Neutrophil (primary cell): ENCODE data around the gene SSC5D.

Experiments
- H3K27ac ChIP-seq: fragments of 200-600 bp; sonication (generic); 2 replicates; pipeline ENCODE4 v1.5.1; 2016; ENCODE audit warnings: mild to moderate bottlenecking, moderate library complexity
- H3K27me3 ChIP-seq: fragments of 200-600 bp; sonication (generic); 2 replicates; pipeline ENCODE4 v1.6.0; 2016; ENCODE audit warnings: mild to moderate bottlenecking
- H3K36me3 ChIP-seq: fragments of 200-600 bp; sonication (generic); 2 replicates; pipeline ENCODE4 v1.5.1; 2017
- H3K4me1 ChIP-seq, 2 experiments: fragments of 200-600 bp in 1 of 2; sonication (generic) in 1 of 2; 1 replicate in 1 of 2; 2 replicates in 1 of 2; pipeline versions ENCODE4 v1.5.1 to v1.6.1; 2013 to 2016; ENCODE audit warnings: low read depth in 1 of 2, low read length in 1 of 2, mild to moderate bottlenecking in 1 of 2, moderate library complexity in 1 of 2; ENCODE audit not compliant: control insufficient read depth in 1 of 2, insufficient read depth in 1 of 2
- H3K4me3 ChIP-seq, 2 experiments: fragments of 200-600 bp in 1 of 2; sonication (generic) in 1 of 2; 1 replicate in 1 of 2; 2 replicates in 1 of 2; pipeline ENCODE4 v1.5.1; 2013 to 2016; ENCODE audit warnings: low read depth in 1 of 2, low read length in 1 of 2, mild to moderate bottlenecking in 1 of 2, moderate library complexity in 1 of 2
- H3K9me3 ChIP-seq: fragments of 200-600 bp; sonication (generic); 2 replicates; pipeline ENCODE4 v1.5.1; 2016
- CTCF ChIP-seq: fragments of 200-600 bp; sonication (generic); IDR thresholded peaks from 2 replicates; pipeline ENCODE4 v1.5.1; 2016; ENCODE audit warnings: antibody characterized with exemption

Gene SSC5D

GRCh38 chr19:55544776-55545439, 56.7 kb downstream of the SSC5D start:
- no peak overlapping the region for H3K27ac ChIP-seq
- H3K4me1 ChIP-seq = no peaks in the 10 kb centered on the region
- H3K36me3 ChIP-seq = no peaks in the 10 kb centered on the region
- H3K4me3 ChIP-seq = no peak overlapping the region
- H3K27me3 ChIP-seq = peaks cover 32% of the 10 kb centered on the region
- no peaks in the 10 kb centered on the region for H3K9me3 ChIP-seq
- no peak for TF ChIP-seq CTCF

- Histone ChIP-seq H3K27ac (no peak within 1 kb of the TSS), H3K4me3 (no peak within 1 kb of the TSS), H3K27me3 (peaks cover 35% of the 10 kb centered on the region), H3K4me1 (no peaks in the 10 kb centered on the region), H3K36me3 (no peaks in the 10 kb centered on the region), H3K9me3 (no peaks in the 10 kb centered on the region)
- no peak for TF ChIP-seq CTCF
Measured at GRCh38 chr19:55545443-55545842, 57.2 kb downstream of the SSC5D start, which contains the start of gene SBK3. Gene SBK3 (minus strand): TSS chr19:55545543. CDS start chr19:55545543, 0 bp downstream.

GRCh38 chr19:55546011-55546410, 57.8 kb downstream of the SSC5D start:
- H3K36me3 ChIP-seq = no peaks in the 10 kb centered on the region

GRCh38 chr19:55546822-55547614, 58.8 kb downstream of the SSC5D start:
- Histone ChIP-seq H3K36me3 (no peaks in the 10 kb centered on the region), H3K4me3 (no peak overlapping the region), H3K4me1 (no peaks in the 10 kb centered on the region), H3K27me3 (peaks cover 35% of the 10 kb centered on the region), H3K9me3 (no peaks in the 10 kb centered on the region), H3K27ac (no peak overlapping the region)
- no peak for TF ChIP-seq CTCF

More at GRCh38 chr19:55546011-55546410, 57.8 kb downstream of the SSC5D start:
- Histone ChIP-seq H3K4me3 (no peak overlapping the region), H3K9me3 (no peaks in the 10 kb centered on the region), H3K4me1 (no peaks in the 10 kb centered on the region), H3K27ac (no peak overlapping the region), H3K27me3 (peaks cover 35% of the 10 kb centered on the region)
- TF ChIP-seq CTCF = no peak

GRCh38 chr19:55549500-55550320, 61.5 kb downstream of the SSC5D start:
- H3K27ac ChIP-seq = no peak overlapping the region
- no peak overlapping the region for H3K4me3 ChIP-seq
- TF ChIP-seq CTCF = no peak
- peaks cover 40% of the 10 kb centered on the region for H3K27me3 ChIP-seq
- H3K36me3 ChIP-seq = no peaks in the 10 kb centered on the region
- H3K9me3 ChIP-seq = no peaks in the 10 kb centered on the region
- no peaks in the 10 kb centered on the region for H3K4me1 ChIP-seq
